Spleen (tissue), 7 donors: Measurements from ENCODE around the gene ADARB2.

Experiments
- CTCF ChIP-seq, 11 experiments: fragments of 200-600 bp in 7 of 11; fragments of 450-650 bp in 4 of 11; sonication (generic) in 4 of 11; IDR thresholded peaks in 8 of 11; conservative IDR thresholded peaks in 3 of 11; 1 replicate in 7 of 11; 2 replicates in 4 of 11; pipeline versions ENCODE4 v1.4.0 to v1.8.0; 2016 to 2021; ENCODE audit warnings: antibody characterized with exemption in 11 of 11, inconsistent platforms in 4 of 11, mild to moderate bottlenecking in 1 of 11
- POLR2AphosphoS5 ChIP-seq, 3 donors: sonication (generic); formaldehyde crosslinking; IDR thresholded peaks; one replicate each; pipeline ENCODE4 v1.5.1; 2017; ENCODE audit warnings: antibody characterized with exemption in 3 of 3
- donor health status: DM: no; HTN: no; CAD: no; lungs with moderate emphysema.
- donor health status: DM: no; HTN: no; CAD: no.
- donor health status: DM: no; HTN: no; CAD: no.

GRCh38 chr10:1432161-1432560 lies 305.2 kb downstream of the ADARB2 start:
- no peak for TF ChIP-seq CTCF (IDR thresholded peaks at IDR 0.05 in 8 of 11, conservative IDR thresholded peaks at IDR 0.05 in 3 of 11)
- no peak for TF ChIP-seq POLR2AphosphoS5 (IDR thresholded peaks at IDR 0.05)
